ENCODE data around the gene UNC5A.

UNC5A gene

GRCh38 chr5:176891331-176891958 is 81.1 kb downstream of the UNC5A start:
- no peak for DNase-seq (ENCODE audit: low read depth in 1 of 2, low spot score in 1 of 2)

DNA sequence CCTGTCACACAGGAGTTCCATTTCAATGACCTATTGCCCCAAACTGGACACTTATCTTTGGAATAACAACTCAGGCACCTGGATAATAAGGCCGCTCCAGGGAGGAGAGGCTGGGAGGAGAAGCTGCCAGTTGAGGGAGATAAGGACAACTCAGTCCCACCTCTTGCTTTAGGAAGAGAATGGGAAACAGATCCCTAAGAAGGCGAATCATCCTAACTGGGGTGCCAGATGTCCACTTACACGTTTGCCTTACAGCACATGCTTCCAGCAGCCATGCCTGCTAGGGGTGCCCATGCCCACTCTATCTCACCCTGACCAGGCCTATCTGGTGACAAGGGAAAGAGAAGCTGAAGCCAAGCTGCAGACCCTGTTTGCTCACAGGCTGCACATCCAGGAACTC is 82.3 kb downstream of the UNC5A start:
- no peak for DNase-seq (ENCODE audit: low read depth in 1 of 2, low spot score in 1 of 2)

GRCh38 chr5:176894298-176894697 is 83.9 kb downstream of the UNC5A start:
- no peak for DNase-seq (ENCODE audit: low read depth in 1 of 2, low spot score in 1 of 2)

DNA sequence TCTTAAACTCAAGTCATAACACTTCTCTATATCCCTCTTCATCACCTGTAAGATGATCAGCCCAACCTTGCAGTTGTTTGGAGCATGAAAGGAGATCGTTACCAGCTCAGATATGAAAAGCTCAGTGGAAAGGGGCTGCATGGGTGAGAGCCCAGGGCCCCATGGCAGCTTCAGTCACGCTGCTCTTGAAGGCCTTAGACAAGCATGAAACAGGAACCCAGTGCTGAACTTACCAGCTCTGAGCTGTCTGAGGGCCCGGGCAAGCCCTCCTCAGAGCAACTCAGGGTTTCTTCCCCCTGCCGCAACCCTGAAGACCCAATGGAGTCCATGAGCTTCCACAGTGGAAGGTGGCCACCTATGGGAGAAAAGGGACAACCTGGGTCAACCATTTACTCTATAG is 85.5 kb downstream of the UNC5A start:
- DNase-seq (ENCODE audit: low read depth in 1 of 2, low spot score in 1 of 2) = no peak

GRCh38 chr5:176897263-176897662 is 86.9 kb downstream of the UNC5A start:
- no peak for DNase-seq (ENCODE audit: low read depth in 1 of 2, low spot score in 1 of 2)

- no peak for DNase-seq (ENCODE audit: low read depth in 1 of 2, low spot score in 1 of 2)
These were observed 89.0 kb downstream of the UNC5A start, which contains the start of gene HK3 for GRCh38 chr5:176899296-176899891. Gene HK3, minus strand, starts transcription at chr5:176899346. Its CDS starts 3,187 bp downstream, at chr5:176896159.

DNA sequence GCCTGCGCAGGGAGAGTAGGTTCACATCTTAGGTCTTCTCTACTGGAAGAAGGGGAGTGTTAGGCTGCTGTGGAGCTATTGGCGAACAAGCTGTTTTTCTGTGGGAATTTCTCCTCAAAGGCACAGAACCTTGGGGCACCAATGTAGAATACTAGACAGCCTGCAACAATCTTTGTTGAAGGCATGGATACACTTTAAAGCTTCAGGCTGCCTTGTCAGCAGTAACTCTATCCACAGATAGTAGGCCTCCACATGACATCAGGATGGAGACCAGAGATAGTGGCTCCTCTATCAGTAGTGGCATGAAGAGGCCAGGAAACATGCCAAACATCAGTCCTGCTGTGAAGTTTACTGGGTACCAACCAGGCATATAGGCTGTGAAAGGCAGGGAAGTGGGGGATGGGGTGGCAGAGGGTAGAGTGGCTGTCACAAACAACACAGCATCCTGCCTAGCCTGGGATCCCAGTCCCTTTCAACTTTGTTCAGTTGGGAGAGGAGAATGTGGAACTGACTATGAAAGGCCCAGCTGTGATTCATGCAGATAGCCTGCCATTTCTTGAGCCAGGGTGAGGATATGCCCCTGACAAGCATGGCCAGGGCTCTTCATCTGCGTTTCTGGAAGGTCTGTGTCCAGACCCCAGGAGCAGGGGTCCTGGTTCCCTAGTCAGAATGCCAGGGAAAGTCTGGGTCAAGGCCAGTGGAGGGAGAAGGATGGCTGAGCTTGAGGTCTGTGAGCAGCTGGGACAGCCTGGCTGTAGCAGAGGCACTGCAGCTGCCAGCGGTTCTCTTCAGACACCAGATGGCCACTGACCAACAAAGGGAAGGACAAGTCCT is 89.8 kb downstream of the UNC5A start:
- no peak for DNase-seq (ENCODE audit: low read depth in 1 of 2, low spot score in 1 of 2)

- DNase-seq (ENCODE audit: low read depth in 1 of 2, low spot score in 1 of 2) = no peak
These were observed 90.4 kb downstream of the UNC5A start for GRCh38 chr5:176900780-176901204.

DNA sequence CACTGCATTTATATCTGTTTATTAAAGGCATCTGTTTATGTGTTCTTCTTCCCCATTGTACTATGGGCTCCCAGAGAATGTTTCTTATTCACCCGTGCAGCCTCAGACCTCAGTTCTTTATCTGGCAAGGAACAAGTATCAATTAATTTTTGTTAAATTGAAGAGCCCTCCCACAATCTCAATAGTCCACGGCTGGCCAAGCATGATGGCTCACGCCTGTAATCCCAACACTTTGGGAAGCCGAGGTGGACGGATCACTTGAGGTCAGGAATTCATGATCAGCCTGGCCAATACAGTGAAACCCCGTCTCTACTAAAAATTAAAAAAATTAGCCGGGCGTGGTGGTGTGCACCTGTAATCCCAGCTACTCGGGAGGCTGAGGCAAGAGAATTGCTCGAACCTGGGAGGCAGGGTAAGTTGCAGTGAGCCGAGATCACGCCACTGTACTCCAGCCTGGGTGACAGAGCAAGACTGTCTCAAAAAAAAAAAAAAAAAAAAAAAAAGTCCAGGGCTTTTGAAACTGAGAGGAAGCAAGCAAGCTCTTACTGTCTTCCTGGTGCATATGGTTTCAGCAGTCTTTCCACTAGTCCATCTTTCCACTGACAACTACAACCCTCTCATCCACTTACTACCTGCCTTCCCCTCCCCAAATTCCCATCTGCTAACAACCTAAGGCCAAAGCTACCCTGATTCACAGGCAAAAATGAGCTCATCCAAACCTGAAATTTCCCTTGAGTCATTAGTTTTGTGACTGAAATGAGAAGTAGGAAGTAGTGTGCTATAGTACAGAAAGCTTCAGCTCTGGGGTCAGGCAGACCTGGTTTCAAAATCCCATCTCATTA is 91.1 kb downstream of the UNC5A start:
- peak in 1 of 2 donors; percentile 57 for DNase-seq (ENCODE audit: low read depth in 1 of 2, low spot score in 1 of 2)

DNA sequence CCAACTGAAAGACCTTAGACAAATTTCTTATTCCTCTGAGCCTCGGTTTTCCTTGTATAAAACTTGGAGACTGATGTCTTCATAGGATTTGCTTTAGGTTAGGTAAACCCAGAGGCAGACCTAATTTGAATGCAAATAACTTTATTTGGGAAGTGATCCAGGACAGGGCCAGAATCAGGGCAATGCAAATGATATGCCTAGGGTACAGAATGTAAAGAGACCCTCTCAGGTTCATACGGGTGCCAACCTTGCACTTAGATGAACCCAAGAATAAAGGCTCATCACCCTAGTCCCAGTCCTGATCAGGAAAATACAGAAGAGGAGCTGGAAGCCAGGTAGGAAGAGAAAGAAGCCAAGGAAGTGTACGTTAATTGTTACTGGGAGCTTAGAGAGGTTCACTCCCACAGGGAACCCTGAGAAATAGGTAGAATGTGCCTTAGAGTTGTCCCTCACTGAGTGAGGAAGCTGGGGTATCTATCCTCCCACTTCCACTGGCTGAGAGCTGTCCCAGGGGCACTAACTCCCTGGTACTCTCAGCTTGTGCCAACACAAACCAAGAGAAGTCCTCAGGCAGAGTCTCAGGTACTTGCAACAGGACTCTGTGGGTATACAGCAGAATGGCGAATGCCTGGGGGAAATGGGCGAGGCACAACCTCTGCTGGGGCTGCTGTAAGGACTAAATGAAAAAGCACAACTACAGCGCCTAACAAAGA is 91.9 kb downstream of the UNC5A start:
- no peak for DNase-seq (ENCODE audit: low read depth in 1 of 2, low spot score in 1 of 2)

GRCh38 chr5:176902911-176903664 is 92.7 kb downstream of the UNC5A start:
- DNase-seq (ENCODE audit: low read depth in 1 of 2, low spot score in 1 of 2) = no peak

- no peak for DNase-seq (ENCODE audit: low read depth in 1 of 2, low spot score in 1 of 2)
These were observed 93.9 kb downstream of the UNC5A start for GRCh38 chr5:176904276-176904675.

- DNase-seq (ENCODE audit: low read depth in 1 of 2, low spot score in 1 of 2) = no peak
These were observed 95.8 kb downstream of the UNC5A start for GRCh38 chr5:176906126-176906525.

- no peak for DNase-seq (ENCODE audit: low read depth in 1 of 2, low spot score in 1 of 2)
These were observed 96.4 kb downstream of the UNC5A start for GRCh38 chr5:176906796-176907195.

GRCh38 chr5:176908675-176909368 is 98.5 kb downstream of the UNC5A start:
- DNase-seq (ENCODE audit: low read depth in 1 of 2, low spot score in 1 of 2) = no peak

GRCh38 chr5:176912115-176912514 is 101.8 kb downstream of the UNC5A start:
- no peak for DNase-seq (ENCODE audit: low read depth in 1 of 2, low spot score in 1 of 2)

DNA sequence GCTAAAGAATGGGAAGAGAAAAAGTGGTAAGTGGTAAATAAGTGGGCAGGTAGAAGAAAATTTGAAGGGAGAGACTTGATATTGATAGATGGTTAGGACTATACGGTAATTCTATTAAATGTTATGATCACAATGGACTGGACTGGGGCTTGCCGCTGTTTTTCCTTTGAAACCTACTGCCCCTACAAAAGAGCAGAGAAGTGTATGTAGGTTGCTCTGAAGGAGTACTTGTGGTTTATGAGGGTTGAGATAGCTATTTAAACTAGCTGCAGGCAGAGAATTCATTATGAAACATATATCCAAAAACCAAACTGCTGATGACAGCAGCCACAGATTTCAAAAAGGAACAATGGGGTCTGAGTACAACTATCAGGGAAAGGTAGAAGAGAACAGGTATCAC is 105.5 kb downstream of the UNC5A start:
- no peak for DNase-seq (ENCODE audit: low read depth in 1 of 2, low spot score in 1 of 2)

DNA sequence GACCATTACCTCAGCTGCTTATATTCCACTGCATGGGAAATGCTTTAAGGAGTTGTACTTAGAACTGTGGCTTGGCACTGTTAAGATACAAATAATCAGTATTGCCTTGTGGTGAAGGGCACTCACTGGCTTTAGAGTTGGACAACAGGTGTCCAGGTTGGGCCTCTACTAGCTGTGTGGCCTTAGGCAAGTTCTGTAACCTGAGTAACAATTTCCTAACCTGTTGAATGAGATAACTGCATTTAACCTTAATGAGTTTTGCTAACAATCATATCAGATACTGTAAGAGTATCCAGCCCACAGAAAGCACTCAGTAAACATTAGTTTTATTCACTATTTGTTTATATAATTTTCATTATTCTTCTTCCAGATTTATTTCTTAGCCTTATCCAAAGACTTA is 106.0 kb downstream of the UNC5A start:
- no peak for DNase-seq (ENCODE audit: low read depth in 1 of 2, low spot score in 1 of 2)

DNA sequence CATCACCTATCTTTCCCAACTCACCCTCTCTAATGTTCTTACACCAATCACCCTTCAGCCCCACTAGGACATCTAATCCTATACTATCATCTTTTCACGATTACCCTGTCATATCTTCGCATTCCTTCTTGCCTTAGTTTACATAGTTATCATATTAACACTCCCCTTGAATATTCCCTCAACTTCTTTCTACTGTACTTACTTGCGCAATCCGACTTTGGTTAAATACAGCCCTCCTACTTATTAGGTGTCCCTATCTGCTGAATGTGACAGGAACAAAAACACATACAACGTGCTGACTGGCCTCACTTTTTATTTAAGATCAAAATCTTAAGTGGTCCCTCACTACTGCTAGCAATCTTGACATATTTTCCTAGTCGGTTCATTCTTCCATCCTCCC is 108.3 kb downstream of the UNC5A start:
- no peak for DNase-seq (ENCODE audit: low read depth in 1 of 2, low spot score in 1 of 2)

Data from activated CD4-positive, alpha-beta T cell treated with anti-CD3 and anti-CD28 coated beads, Interleukin-2, amount 50 U/mL, for 24 hours (primary cell).